Left hindlimb (tissue), 1 donor: ENCODE measurements around the gene ANLN.
"Not testable (repeated sequence)": the region's sequence is repeated elsewhere in the genome, so short reads cannot be mapped to it uniquely, and the experiment has no call there.

Experiments
- DNase-seq: peaks from one replicate; pipeline ENCODE4 v3.0.0-alpha.2; 2018

Gene ANLN

GRCh38 chr7:36379831-36380504 lies 9.7 kb upstream of the ANLN start:
- no peak for DNase-seq

GRCh38 chr7:36381056-36381455 lies 8.6 kb upstream of the ANLN start:
- DNase-seq = no peak

GRCh38 chr7:36383284-36383683 lies 6.4 kb upstream of the ANLN start:
- DNase-seq = not testable (repeated sequence)

- not testable (repeated sequence) for DNase-seq
Observed at GRCh38 chr7:36385646-36386045, 4.0 kb upstream of the ANLN start.

- no peak for DNase-seq
Observed at GRCh38 chr7:36387435-36388231, 2.0 kb upstream of the ANLN start.

- DNase-seq = no peak
Observed at GRCh38 chr7:36388423-36388822, 1.2 kb upstream of the ANLN start.

- DNase-seq = peak; percentile 88
Observed at GRCh38 chr7:36390199-36391090, 783 bp downstream of the ANLN start.

- no peak for DNase-seq
Observed at GRCh38 chr7:36391436-36392198, 2.0 kb downstream of the ANLN start.

- no peak for DNase-seq
Observed at GRCh38 chr7:36393826-36394225, 4.2 kb downstream of the ANLN start.

- DNase-seq = no peak
Observed at GRCh38 chr7:36395171-36395894, 5.7 kb downstream of the ANLN start.

GRCh38 chr7:36396150-36396549 lies 6.5 kb downstream of the ANLN start:
- no peak for DNase-seq

GRCh38 chr7:36400036-36400435 lies 10.4 kb downstream of the ANLN start:
- no peak for DNase-seq

GRCh38 chr7:36400606-36401005 lies 10.9 kb downstream of the ANLN start:
- no peak for DNase-seq

- no peak for DNase-seq
Observed at GRCh38 chr7:36403452-36403851, 13.8 kb downstream of the ANLN start.

GRCh38 chr7:36404639-36405408 lies 15.2 kb downstream of the ANLN start:
- DNase-seq = no peak

GRCh38 chr7:36405409-36405803 lies 15.7 kb downstream of the ANLN start:
- no peak for DNase-seq

- DNase-seq = no peak
Observed at GRCh38 chr7:36406156-36406555, 16.5 kb downstream of the ANLN start.

- DNase-seq = no peak
Observed at GRCh38 chr7:36407636-36408550, 18.2 kb downstream of the ANLN start.

GRCh38 chr7:36408589-36408988 lies 18.9 kb downstream of the ANLN start:
- DNase-seq = no peak

GRCh38 chr7:36409180-36409579 lies 19.5 kb downstream of the ANLN start:
- DNase-seq = no peak
